GM21786 (cell line): ENCODE data around the gene TMEM63A.

Source experiments
- ATAC-seq: cut with Tn5 transposase; IDR thresholded peaks from one replicate; pipeline ENCODE4 v1.9.1; 2021; ENCODE audit not compliant: unreplicated experiment

Gene TMEM63A

GRCh38 chr1:225886159-225887029, 4.2 kb upstream of the TMEM63A start:
- no peak for ATAC-seq

- no peak for ATAC-seq
Measured at GRCh38 chr1:225885336-225885735, 3.2 kb upstream of the TMEM63A start.

DNA sequence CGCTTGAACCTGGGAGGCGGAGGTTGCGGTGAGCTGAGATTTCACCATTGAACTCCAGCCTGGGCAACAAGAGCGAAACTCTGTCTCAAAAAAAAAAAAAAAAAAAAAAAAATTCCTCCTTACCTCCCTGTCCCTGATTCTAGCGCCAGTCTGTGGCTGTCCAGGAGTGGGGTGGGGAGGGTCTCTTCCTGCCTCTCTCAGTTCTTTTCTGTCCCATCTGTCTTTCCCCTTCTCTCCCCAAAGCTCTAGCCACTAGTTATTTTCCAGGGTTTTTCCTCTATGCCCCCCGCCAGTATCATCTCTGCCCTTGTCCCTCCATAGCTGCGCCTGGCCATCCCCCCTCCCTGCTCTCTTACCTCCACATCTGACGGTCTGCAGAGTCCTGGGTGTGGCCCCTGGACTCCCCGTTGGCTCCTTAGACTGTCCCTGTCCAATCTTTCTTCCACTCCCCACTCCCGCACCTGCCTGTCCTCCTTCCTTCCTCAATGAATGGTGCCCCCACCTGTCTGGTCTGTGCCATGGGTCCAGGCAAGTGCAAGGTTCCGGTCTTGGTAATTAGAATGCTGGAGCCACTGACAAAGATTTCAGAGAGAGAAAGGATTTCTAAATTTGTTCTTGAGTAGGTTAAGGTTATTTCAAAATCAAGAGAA, 1.6 kb upstream of the TMEM63A start:
- ATAC-seq, result no peak

DNA sequence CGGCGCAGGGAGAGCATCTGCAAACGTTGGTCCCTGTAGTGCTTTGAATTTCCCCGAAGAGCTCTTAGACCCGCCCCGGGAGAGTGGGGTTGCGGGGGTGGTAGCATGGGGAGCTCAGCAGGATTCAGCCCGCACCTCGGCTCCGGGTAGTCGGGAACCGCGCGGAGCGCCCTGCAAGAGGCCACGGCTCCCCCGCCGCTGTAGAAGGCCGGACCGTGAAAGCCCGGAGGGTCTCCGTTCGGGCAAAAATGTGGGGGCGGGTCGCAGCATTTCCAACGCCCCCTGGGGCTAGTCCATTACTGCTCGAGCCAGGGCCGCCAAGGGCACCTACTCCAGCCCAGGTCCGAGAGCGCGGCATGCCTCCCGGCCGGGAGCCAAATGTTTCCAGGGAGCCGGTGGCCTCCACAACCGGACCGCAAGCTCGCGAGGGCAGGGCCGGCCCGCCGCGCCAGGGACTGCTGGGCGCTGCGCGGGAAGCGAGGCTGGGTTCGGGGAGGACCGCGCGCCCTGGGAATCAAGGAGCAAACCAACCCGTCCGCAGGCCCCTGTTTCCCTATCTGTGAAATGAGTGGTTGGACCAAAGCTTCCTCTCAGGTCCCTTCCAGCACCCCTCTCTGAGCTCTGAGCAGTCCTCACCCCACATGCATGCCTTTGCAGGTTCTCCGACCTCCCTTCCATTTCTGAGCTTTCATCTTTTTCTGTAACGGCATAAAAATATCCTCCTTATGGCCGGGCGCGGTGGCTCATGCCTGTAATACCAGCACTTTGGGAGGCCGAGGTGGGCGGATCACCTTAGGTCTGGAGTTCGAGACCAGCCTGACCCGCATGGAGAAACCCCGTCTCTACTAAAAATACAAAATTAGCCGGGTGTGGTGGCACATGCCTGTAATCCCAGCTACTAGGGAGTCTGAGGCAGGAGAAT, 775 bp upstream of the TMEM63A start:
- peak; percentile 19 for ATAC-seq

DNA sequence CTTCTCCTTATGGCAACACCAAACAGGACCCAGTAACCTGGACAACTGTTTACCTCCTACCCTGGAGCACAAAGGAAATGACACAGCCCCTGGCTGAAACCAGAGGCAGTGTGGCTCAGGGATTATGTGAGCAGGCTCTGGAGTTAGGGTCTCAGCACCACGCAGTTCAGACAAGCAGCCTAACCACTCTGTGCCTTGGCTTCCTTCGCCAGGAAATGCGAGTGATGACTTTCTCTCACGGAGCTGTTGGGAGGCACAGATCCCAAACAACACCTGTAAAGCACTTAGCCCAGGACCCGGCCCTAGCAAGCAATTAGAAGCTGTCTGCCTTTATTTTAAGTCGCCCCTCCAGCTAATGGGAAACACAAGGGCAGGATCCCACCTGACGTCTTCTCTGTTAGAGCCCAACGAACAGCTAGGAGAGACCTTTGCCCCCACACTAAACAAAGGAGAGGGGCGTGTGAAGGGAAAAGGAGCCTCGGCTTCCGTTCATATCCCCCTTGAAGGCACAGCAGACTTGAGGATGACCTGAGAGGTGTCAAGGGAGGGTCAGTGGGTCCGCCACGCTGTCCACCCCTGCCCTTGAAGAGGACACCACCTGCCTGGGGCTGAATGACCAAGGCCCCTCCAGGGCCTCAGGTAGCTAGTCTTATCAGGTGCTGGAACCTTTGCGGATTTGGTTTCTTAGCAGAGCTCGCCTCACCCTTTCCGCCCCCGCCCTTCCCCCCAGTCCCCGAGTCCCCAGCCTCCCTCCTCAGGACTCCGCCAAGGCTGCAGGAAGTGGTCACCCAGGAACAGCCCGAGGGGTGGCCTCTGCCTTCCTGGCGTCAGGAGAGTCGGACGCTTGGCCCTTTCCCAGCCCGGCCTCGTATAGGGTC, 860 bp downstream of the TMEM63A start:
- ATAC-seq, result no peak

GRCh38 chr1:225880636-225881035, 1.5 kb downstream of the TMEM63A start:
- no peak for ATAC-seq

DNA sequence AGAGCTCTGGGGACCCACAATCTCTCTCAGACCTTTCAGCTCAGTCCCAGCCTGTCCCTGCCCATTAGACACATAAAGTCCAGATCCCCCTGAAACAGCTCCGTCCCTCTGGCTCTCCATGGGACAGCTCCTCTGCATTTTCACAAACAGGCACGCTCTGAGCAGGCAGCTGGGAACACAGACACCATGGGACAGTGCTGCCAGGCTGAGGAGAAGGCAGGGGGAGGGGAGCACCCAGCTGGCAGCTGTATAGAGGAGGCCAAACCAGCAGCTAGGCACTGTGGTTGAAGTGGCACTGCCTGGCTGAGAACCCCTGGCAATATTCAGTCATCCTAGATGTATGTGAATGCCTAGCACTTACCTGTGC, 2.0 kb downstream of the TMEM63A start:
- ATAC-seq, result no peak

- no peak for ATAC-seq
Measured at GRCh38 chr1:225879521-225880221, 2.5 kb downstream of the TMEM63A start.

DNA sequence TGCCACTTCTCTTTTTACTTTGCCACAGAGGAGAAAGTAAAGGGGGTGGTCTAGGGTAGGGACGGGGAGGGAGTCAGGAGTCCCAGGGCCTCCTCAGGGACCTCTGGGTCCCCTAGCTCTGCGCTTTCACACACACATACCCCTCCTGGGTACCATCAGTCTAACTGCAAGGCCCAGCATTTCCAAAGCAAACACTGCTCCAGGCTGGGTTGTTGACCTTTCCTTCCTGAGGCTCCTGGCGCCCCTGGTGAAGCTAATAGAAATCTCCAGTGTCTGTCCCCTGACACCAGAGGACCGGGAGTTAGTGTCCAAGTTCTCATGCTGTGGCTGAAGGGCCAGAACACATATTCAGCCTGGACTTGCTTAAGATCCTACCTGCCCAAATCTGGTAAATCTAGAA, 3.9 kb downstream of the TMEM63A start:
- ATAC-seq, result no peak

- ATAC-seq, result no peak
Measured at GRCh38 chr1:225877580-225877979, 4.6 kb downstream of the TMEM63A start.

- no peak for ATAC-seq
Measured at GRCh38 chr1:225876900-225877510, 5.2 kb downstream of the TMEM63A start.

DNA sequence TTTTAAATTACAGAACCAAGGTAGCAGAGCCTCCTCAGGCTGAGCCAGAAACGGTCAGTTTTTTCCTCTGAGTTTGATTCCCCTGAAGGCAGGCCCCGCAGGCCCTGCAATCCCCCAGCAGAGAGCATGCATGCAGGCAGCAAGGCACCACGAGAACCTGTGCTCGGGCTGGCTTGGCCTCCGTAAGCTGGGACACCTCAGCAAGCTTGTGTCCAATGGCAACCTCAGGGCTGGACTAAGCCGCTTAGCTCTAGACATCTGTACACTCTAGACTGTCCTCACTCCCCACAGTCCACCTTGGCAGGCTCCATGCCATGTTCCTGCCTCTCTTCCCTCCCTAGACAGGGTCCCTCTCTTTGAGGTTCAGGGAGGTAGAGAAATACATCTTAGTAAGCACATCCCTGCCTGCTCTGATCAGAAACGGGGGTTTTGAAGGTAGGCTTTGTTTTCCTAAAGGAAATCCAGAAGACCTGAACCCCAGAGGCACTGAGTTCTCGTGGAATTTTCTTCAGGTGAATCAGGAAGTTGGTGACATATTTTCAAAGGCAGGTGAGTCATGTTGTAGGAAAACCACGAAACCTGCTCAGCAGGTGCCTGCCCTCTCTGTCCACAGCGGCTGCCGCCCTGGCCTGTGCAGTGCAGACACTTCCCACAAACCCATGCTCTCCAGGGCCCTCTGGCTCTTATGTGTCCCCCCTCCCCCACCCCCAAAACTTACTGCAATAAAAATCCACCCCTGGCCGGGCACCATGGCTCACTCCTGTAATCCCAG, 7.0 kb downstream of the TMEM63A start:
- ATAC-seq, result no peak

GRCh38 chr1:225874431-225874830, 7.7 kb downstream of the TMEM63A start:
- ATAC-seq, result no peak

DNA sequence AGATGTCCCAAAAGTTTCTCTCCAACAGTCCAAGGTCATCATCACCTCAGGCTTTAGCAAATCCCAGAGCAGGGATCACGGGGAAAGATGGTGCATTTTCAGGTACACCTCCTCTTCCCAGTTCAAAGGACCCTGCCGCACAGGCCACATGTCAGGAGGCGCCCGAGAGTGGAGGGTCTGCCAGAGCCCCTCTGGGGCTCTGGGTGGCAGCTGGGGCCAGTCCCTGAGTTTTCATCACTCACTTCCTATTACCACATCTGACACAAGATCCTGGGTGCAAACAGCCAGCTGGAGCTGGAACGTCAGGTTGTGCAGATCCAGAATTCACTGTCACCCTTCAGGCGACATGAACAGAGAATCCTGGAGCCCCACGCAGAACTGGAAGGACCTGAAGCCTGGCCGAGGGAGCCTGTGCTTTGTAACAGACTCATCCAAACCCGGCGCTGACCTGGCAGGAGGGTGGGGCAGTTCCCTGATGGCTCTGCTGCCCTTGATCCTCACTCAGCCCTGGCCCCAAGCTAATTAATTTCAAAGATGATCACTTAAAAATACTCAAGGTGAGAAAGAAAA, 8.8 kb downstream of the TMEM63A start:
- ATAC-seq, result no peak

DNA sequence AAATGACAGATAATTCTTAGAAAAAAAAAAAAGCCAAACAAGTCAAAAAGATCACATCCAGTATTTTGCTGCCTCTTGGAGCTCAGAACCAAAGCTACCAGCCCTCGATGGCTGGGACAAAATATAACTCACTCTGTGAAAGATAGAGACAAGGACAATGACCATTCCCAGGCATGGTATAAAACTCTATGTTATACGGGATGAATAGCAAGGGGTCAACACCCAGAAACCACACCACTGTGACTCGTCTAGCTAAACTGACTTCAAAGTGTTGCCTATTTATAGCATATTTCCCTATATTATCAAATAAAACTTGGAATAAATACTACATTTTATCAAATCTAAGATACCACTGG, 10.1 kb downstream of the TMEM63A start:
- no peak for ATAC-seq

DNA sequence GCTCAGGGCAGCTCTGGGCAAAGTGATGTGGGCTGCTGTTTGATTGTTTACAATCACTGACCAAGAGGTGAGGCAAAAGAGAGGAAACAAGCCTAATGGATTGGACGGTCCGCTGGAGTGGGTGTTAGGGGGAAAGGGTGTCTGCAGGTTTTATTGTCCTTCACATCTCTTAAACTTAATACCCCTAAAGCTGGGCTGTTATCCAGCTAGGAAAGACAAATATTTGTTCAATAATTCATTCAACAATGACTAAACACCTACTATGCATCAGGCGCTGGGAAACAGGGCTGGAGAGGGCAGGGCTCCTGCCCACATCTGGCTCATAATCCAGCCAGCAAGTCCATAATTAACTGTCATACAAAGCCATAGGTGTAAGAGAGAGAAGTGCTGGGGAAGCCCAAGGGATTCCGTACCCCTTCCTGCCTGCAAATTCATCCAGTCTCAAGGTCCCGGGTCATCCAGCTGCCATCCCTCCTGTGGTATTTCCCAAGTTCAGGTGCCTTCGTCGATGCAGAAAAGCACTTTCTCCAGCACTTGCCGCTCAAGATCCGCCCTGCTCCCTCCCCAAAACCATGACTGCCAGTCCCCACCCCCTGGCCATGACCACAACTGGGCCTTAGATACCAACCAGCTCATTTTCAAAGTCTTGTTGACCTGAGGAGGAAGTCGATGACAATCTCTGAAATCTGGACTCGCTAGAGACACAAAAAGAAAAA, 10.7 kb downstream of the TMEM63A start:
- no peak for ATAC-seq

DNA sequence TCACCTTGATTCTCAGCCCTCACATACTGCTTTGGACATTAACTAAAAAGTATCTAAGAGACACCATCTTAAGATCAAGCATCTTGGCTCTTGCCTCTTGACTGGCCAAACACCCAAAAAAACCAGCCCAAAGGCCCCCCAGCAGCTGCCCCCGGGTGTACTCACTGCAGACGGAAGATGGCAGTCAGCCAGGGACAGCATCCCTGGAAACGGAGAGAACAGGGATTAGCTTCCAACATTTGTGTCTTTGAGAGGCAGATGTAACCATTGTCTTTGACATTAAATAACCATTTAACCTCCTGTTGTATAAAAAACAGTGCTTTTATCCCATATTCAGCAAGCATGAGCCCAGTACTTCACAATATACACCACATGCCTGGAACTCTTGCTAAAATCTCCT, 11.3 kb downstream of the TMEM63A start:
- ATAC-seq, result no peak
